NCI-H187 treated with DMSO at 0.1 percent for 48 hours (cell line): ENCODE measurements around the gene DCHS1.

Experiments used
- DNase-seq: peaks from one replicate; lab custom pipeline; 2025; lab: John Stamatoyannopoulos, UW

Gene DCHS1

GRCh38 chr11:6587360-6587953, 68.2 kb downstream of the DCHS1 start:
- DNase-seq: no peak

GRCh38 chr11:6586434-6587359, 68.9 kb downstream of the DCHS1 start:
- no peak for DNase-seq

- DNase-seq: no peak
Measured at GRCh38 chr11:6584528-6584927, 71.1 kb downstream of the DCHS1 start.

- DNase-seq: no peak
Measured at GRCh38 chr11:6583584-6583983, 72.0 kb downstream of the DCHS1 start.

- no peak for DNase-seq
Measured at GRCh38 chr11:6579681-6580080, 75.9 kb downstream of the DCHS1 start.

GRCh38 chr11:6578134-6578533, 77.5 kb downstream of the DCHS1 start:
- no peak for DNase-seq

- DNase-seq: no peak
Measured at GRCh38 chr11:6576471-6577373, 78.9 kb downstream of the DCHS1 start.

- no peak for DNase-seq
Measured at GRCh38 chr11:6574816-6575715, 80.5 kb downstream of the DCHS1 start.

GRCh38 chr11:6572215-6572614, 83.4 kb downstream of the DCHS1 start:
- DNase-seq: no peak

- no peak for DNase-seq
Measured at GRCh38 chr11:6571434-6572008, 84.1 kb downstream of the DCHS1 start.
